T-helper 17 cell (primary cell): ENCODE measurements around the gene UBE2V1. TPM values are rescaled to one million over a fixed set of nuclear protein-coding genes. Genes with fewer than 3 reads are reported as not detected.
"Not testable (repeated sequence)": the region's sequence is repeated elsewhere in the genome, so short reads cannot be mapped to it uniquely, and the experiment has no call there.

ENCODE experiments used
- ATAC-seq: fragments of 150-1000 bp; cut with Tn5 transposase; 2 replicates; pipeline ENCODE4 v1.10.0; 2021; ENCODE audit warnings: mild to moderate bottlenecking, moderate library complexity
- DNase-seq, 3 donors: peaks; one replicate each; pipeline versions ENCODE4 v3.0.0 to v3.0.0-alpha.2; 2020 to 2021
- H3K9me3 ChIP-seq: one replicate; pipeline ENCODE4 v1.7.0; 2013; ENCODE audit warnings: low read length, mild to moderate bottlenecking; ENCODE audit not compliant: control insufficient read depth, poor library complexity, severe bottlenecking
- H3K27ac Mint-ChIP-seq: one replicate; pipeline ENCODE4 v1.8.0; 2022; ENCODE audit warnings: mild to moderate bottlenecking, moderate library complexity, mixed read lengths
- H3K27me3 Mint-ChIP-seq: one replicate; pipeline ENCODE4 v1.8.0; 2022; ENCODE audit warnings: mixed read lengths
- H3K36me3 Mint-ChIP-seq: one replicate; pipeline ENCODE4 v1.8.0; 2022; ENCODE audit warnings: low read depth, mixed read lengths
- H3K4me1 Mint-ChIP-seq: one replicate; pipeline ENCODE4 v1.8.0; 2022; ENCODE audit warnings: mild to moderate bottlenecking, mixed read lengths
- H3K4me3 Mint-ChIP-seq: one replicate; pipeline ENCODE4 v1.8.0; 2022; ENCODE audit warnings: mild to moderate bottlenecking, moderate library complexity, mixed read lengths
- total RNA-seq, 4 donors: library from RNA in 2 of 4; stranded (reverse) in 2 of 4; gene quantifications; one replicate each; pipeline ENCODE4 v1.2.3 and lab custom pipeline; 2022 to 2026

UBE2V1 gene
- total RNA-seq, 2 donors from 2014 or later, result 124 to 151 TPM

DNA sequence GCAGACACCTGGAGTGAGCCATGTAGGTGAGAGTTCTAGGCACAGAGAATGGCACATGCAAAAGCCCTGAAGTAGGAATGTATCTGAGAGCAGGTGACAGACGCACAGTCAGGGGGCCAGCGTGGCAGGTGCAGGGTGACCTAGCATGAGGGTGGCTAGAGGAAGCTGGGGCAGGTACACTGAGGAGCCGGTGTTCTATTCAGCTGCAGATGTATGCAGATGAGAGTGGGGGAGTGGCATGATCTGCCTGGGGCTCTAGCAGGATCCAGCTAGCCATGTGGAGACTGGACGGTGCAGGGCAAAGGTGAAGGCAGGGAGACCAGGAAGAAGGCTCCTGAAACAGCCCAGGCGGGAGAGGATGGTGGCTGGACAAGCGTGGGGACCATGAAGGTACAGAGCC is 29.9 kb upstream of the UBE2V1 start:
- Mint-ChIP-seq H3K4me3 (no peak overlapping the region), H3K36me3 (peaks cover 9% of the 10 kb centered on the region), H3K4me1 (peaks cover 36% of the 10 kb centered on the region), H3K27ac (peak overlapping the region; percentile 69), H3K27me3 (no peaks in the 10 kb centered on the region)
- no peaks in the 10 kb centered on the region for H3K9me3 ChIP-seq
- ATAC-seq, result no peak
- DNase-seq, result no peak

DNA sequence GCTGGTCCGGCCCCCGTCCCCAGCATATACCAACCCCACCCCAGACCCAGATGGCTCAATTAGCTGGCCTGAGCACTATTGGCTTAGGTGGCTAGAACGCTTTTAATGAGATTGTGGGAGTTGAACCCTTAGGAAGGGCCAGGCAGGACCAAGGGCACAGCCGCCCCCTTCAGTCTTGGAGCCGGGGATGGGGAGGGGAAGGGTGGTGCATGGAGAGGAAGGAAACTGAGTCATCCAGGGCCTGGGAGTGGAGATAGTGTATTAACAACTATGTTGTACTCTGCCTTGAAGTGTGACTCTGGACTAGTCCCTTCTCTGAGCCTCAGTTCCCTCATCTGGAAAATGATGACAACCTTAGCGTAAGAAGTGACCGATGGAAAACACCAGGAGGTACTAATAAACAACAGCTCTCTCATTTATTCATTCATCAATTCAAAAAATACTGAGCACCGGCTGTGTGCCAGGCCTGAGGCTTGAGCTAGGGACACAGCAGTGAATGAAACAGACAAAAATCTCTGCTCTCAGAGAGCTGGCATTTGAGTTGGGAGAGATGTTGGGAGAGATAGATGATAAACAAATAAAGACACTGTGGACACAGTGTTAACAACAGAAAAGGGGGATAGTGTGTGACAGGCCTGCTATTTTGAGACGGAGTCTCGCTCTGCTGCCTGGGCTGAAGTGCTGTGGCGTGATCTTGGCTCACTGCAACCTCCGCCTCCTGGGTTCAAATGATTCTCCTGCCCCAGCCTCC is 29.0 kb upstream of the UBE2V1 start:
- H3K4me3 Mint-ChIP-seq, result no peak overlapping the region
- ATAC-seq (no peak), DNase-seq (no peak)
- peaks cover 28% of the 10 kb centered on the region for H3K4me1 Mint-ChIP-seq
- peaks cover 9% of the 10 kb centered on the region for H3K36me3 Mint-ChIP-seq
- no peaks in the 10 kb centered on the region for H3K27me3 Mint-ChIP-seq
- no peaks in the 10 kb centered on the region for H3K9me3 ChIP-seq
- H3K27ac Mint-ChIP-seq, result no peak overlapping the region

DNA sequence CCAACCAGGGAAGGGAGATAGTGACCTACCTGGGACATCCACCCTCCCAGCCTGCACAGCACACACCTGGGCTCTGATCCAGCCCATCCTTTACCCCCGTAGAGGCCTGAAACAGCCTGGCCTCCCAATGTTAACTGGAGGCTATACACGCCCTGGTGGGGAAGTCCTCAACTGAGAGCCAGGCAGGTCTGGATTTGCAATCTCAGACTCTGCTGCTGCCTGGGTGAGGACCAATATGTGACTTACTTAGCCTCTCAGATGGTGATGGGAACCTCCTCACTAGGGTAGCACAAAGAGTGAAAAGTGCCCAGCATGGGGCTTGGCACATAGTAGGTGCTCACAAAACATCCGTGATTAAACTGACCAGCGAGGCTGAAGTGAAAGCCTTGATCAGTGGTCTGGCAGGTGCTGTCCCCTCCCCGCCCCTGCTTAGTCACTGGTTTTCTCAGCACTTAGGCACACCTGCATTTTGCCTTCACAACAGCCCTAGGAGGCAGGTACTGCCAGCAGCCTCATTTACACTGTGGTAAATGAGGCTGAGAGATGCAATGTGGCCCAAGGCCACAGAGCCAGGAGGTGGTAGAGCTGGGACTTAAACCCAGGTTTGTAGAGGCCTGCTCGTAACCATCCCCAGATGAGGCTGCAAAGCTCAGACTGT is 28.2 kb upstream of the UBE2V1 start:
- peaks cover 9% of the 10 kb centered on the region for H3K36me3 Mint-ChIP-seq
- H3K4me1 Mint-ChIP-seq, result peaks cover 20% of the 10 kb centered on the region
- H3K9me3 ChIP-seq, result no peaks in the 10 kb centered on the region
- H3K27me3 Mint-ChIP-seq, result no peaks in the 10 kb centered on the region
- H3K4me3 Mint-ChIP-seq, result no peak overlapping the region
- DNase-seq, result no peak
- H3K27ac Mint-ChIP-seq, result no peak overlapping the region
- no peak for ATAC-seq

DNA sequence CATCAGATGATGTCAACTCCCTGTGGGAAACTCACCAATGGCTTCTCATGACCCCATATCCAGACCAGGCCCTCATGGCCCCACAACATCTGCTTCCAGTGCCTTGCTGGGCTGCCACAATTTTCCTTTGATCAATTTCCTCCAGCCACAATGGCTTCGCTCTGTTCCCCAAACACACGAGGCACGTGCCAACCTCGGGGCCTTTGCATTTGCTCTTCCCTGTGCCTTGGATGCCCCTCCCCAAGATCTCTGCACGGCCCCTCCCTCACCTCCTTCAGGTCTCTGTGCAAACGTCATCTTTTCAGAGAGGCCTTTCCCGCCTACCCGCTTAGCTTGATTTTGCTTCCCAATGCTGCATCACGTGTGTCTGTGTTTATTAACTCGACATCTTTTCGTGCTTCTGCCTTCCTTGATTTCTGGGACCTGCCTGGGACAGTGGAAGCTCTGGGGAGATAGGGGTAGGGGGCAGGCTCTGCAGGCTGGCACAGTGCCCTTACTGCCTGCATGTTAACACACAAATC is 27.4 kb upstream of the UBE2V1 start:
- H3K27me3 Mint-ChIP-seq, result no peaks in the 10 kb centered on the region
- H3K9me3 ChIP-seq, result no peaks in the 10 kb centered on the region
- DNase-seq, result no peak
- H3K4me1 Mint-ChIP-seq, result peaks cover 17% of the 10 kb centered on the region
- ATAC-seq, result no peak
- H3K4me3 Mint-ChIP-seq, result no peak overlapping the region
- H3K27ac Mint-ChIP-seq, result no peak overlapping the region
- H3K36me3 Mint-ChIP-seq, result peaks cover 9% of the 10 kb centered on the region

DNA sequence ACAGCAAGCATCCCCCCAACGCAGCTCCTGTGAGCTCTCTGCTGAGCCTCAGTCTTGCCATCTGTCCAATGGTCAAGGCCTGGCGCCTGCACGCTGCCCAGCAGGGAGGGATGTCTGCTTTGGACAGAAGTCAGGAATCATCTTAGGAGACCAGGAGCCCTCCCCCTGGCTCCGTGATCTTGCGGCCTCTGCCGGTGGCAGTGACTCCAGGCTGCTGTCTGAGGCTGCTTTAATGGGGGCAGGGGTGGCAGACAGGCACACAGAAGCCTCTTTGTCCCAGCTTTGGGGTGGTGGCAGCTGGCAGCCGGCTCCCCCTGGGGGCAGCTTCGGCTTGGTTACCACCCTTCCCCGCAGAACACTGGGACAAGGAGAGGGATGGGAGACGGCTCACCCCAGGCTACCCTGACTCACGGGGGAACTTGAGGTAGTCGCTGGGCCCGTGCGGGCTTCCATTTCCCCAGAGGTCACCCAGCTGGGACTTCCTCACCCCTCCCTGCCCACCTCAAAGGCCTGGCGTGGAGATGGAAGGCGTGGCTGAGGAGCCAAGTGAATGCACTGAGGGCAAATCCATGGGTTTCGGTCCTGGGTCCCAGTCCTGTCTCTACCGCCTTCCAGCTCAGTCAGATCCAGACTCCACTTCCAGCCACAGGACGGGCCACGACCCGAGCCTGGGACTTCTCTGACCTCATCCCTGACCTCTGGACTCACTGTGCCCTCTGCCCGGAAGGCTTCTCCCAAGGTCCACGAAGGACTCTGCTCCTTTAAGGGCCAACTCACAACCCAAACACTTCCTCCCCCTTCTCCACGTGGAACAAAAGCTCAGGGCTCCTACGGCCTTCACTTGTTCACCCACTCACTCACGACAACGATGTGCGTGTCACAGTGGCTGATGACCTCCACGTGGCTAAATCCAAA is 25.8 kb upstream of the UBE2V1 start:
- DNase-seq (no peak), ATAC-seq (no peak)
- no peaks in the 10 kb centered on the region for H3K9me3 ChIP-seq
- H3K4me3 Mint-ChIP-seq, result no peak overlapping the region
- peaks cover 17% of the 10 kb centered on the region for H3K4me1 Mint-ChIP-seq
- no peaks in the 10 kb centered on the region for H3K27me3 Mint-ChIP-seq
- peaks cover 9% of the 10 kb centered on the region for H3K36me3 Mint-ChIP-seq
- peak overlapping the region; percentile 32 for H3K27ac Mint-ChIP-seq

DNA sequence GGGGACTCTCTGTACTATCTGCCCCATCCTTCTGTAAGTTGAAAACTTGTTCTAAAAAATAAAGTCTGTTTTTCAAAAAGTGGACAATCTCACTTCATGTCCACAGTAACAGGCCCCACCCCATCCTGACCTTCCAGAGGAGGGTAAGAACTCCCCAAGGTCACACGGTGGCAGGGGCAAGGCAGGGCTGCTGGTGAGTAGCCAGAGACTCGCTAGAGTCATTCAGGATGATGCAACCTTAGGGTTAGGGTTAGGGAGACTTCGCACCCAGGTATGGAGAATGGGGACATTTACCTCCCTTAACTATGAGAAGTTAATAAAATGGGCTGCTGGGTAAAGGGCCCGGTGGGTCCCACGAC is 25.1 kb upstream of the UBE2V1 start:
- DNase-seq (no peak), ATAC-seq (no peak)
- Mint-ChIP-seq H3K27me3 (no peaks in the 10 kb centered on the region), H3K4me3 (no peak overlapping the region), H3K4me1 (peaks cover 16% of the 10 kb centered on the region), H3K27ac (peak overlapping the region; percentile 32), H3K36me3 (peaks cover 9% of the 10 kb centered on the region)
- no peaks in the 10 kb centered on the region for H3K9me3 ChIP-seq

DNA sequence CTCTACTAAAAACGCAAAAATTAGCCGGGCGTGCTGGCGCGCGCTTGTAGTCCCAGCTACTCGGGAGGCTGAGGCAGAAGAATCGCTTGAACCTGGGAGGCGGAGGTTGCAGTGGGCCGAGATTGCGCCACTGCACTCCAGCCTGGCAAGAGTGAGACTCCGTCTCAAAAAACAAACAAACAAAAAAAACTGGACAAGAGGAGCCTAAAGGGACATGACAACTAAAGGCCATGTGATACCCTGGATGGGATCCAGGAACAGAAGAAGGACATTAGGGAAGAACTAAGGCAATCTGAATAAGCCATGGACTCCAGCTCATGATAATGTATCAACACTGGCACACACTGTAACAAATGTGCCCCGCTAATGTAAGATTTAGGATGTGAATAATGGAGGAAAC is 24.8 kb upstream of the UBE2V1 start:
- not testable (repeated sequence) for H3K9me3 ChIP-seq, H3K4me3 Mint-ChIP-seq, ATAC-seq, DNase-seq, H3K27me3 Mint-ChIP-seq, H3K36me3 Mint-ChIP-seq
- peaks cover 12% of the 10 kb centered on the region for H3K4me1 Mint-ChIP-seq
- H3K27ac Mint-ChIP-seq, result peak overlapping the region; percentile 32

DNA sequence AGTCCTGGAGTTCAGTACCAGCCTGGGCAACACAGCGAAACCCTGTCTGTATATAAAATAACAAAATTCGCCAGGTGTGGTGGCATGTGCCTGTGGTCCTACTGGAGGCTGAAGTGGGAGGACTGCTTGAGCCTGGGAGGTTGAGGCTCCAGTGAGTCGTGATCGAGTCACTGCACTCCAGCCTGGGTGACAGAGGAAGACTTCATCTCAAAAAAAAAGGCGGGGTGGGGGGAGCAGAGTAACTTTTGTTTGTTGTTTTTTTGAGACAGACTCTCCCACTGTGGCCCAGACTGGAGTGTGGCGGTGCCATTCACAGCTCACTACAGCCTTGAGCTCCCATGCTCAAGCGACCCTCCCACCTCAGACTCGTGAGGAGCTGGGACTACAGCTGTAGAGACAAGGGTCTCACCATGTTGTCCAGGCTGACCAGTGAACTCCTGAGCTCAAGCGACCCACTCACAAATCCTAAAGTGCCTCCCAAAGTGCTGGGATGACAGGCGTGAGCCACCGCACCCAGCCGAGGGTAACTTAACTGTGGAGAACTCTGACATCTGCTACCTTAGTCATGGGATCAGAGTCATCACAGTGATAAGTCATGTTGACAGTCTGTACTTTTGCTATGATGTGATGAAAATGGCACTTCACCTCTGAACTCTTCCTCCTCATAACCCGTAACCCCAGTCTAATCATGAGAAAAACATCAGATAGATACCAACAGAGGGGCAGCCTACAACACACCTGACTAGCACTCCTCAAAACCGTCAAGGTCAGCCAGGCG is 24.1 kb upstream of the UBE2V1 start:
- H3K4me3 Mint-ChIP-seq, result no peak overlapping the region
- no peak for ATAC-seq
- DNase-seq, result no peak
- peaks cover 16% of the 10 kb centered on the region for H3K4me1 Mint-ChIP-seq
- H3K27me3 Mint-ChIP-seq, result no peaks in the 10 kb centered on the region
- no peaks in the 10 kb centered on the region for H3K9me3 ChIP-seq
- peaks cover 8% of the 10 kb centered on the region for H3K36me3 Mint-ChIP-seq
- peak overlapping the region; percentile 32 for H3K27ac Mint-ChIP-seq

DNA sequence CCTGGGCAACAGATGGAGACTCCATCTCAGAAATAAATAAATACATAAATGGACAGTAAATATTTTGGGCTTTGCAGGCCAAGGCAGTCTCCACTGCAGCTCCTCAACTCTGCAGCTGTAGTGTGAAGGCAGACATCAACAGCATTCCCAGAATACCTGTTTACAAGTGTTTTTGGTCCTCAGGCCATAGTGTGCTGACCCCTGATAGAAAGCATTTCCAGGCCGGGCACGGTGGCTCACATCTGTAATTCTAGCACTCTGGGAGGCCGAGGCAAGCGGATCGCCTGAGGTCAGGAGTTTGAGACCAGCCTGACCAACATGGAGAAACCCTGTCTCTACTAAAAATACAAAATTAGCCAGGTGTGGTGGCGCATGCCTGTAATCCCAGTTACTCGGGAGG is 22.2 kb upstream of the UBE2V1 start:
- H3K36me3 Mint-ChIP-seq, H3K27ac Mint-ChIP-seq, ATAC-seq, H3K4me3 Mint-ChIP-seq, H3K9me3 ChIP-seq, H3K27me3 Mint-ChIP-seq, DNase-seq: not testable (repeated sequence)
- peaks cover 11% of the 10 kb centered on the region for H3K4me1 Mint-ChIP-seq

DNA sequence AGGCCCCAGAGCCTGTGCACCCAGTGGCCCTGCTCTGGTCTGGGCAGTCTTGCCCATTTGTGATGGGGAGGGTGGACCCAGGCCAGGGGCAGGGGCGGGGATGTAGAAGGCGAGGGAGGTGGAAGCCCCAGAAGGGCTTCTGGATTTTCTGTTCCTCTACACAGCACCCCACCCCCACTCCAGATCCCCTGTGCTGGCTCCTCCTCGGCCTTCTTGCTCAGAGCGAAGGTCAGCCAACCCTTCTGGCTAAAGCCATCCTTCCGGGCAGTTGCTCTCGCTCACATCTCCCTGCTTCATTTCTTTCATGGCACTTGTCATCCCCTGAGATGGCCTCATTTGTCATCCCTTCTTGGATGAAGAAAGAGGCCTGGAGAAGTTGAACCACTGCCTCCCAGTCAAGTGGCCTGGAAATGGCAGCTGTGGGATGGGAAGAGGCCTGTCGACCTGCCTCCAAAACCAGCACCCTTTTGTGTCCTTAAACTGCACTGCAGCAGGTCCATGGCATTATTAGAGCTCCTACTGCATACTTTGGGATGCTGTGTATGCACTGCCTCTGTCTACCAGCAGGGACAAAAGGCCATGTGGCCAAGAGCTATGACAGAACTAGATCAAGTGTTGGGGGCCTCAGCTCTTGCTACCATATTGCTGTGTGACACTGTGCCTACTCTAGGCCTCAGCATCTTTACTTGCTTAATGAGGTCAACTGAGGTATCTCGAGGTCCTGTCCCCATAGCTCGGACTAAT is 20.7 kb upstream of the UBE2V1 start:
- H3K4me3 Mint-ChIP-seq, result no peak overlapping the region
- H3K9me3 ChIP-seq, result no peaks in the 10 kb centered on the region
- peaks cover 8% of the 10 kb centered on the region for H3K4me1 Mint-ChIP-seq
- no peak overlapping the region for H3K27ac Mint-ChIP-seq
- H3K27me3 Mint-ChIP-seq, result no peaks in the 10 kb centered on the region
- ATAC-seq (no peak), DNase-seq (no peak)
- peaks cover 6% of the 10 kb centered on the region for H3K36me3 Mint-ChIP-seq

DNA sequence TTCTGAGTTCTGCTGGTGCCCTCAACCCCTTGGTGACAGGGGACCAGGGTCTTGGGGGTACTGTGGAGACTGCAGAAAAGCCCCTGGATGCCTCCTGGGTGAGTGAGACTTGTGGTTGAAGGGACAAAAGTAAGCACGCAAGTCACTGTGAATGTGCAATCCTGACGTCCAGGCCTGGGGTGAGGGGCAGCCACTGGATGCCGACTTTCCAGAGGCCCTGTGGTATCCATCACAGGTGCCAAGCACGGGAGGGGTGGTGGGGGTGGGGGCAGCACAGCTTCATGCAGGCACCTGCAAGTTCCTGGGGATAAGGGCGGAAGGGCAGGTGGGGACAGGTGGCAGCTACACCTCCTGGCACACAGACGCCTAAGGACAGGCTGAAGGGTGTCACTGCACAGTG is 20.1 kb upstream of the UBE2V1 start:
- no peak for DNase-seq
- Mint-ChIP-seq H3K36me3 (peaks cover 6% of the 10 kb centered on the region), H3K27ac (no peak overlapping the region), H3K27me3 (no peaks in the 10 kb centered on the region), H3K4me1 (peaks cover 8% of the 10 kb centered on the region), H3K4me3 (no peak overlapping the region)
- no peak for ATAC-seq
- H3K9me3 ChIP-seq, result no peaks in the 10 kb centered on the region

DNA sequence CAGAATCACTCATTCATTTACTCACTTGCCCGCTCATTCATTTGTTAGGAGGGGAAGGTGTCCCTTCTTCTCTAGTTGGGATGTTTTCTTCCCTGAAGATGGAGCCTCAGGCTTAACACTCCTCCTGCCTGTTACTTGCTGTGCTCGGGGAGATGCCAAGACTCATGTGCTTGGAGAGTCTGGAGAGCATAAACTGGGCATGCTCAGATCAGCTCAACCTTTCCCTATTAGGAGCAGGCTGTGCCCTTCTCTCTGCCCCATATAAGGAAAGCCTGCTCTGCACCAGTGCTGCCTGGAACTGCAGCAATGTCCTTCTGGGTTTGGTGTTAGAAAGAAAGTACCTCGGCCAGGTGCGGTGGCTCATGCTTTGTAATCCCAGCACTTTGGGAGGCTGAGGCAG is 18.0 kb upstream of the UBE2V1 start:
- H3K27me3 Mint-ChIP-seq, result no peaks in the 10 kb centered on the region
- H3K4me3 Mint-ChIP-seq, result no peak overlapping the region
- H3K36me3 Mint-ChIP-seq, result peaks cover 6% of the 10 kb centered on the region
- no peaks in the 10 kb centered on the region for H3K9me3 ChIP-seq
- H3K27ac Mint-ChIP-seq, result no peak overlapping the region
- peaks cover 11% of the 10 kb centered on the region for H3K4me1 Mint-ChIP-seq
- ATAC-seq (no peak), DNase-seq (no peak)
